Occipital lobe (tissue), 2 donors: Measurements from ENCODE around the gene EFCAB5. TPM values are rescaled to one million over a fixed set of nuclear protein-coding genes. Genes with fewer than 3 reads are reported as not detected.
"Not testable (repeated sequence)": the region's sequence is repeated elsewhere in the genome, so short reads cannot be mapped to it uniquely, and the experiment has no call there.

ENCODE experiments used
- DNase-seq: peaks from one replicate; lab custom pipeline; 2025; lab: John Stamatoyannopoulos, UW
- total RNA-seq: library from RNA; depleted of rRNA; stranded (reverse); fragments of >200 nt; gene quantifications from one replicate; pipeline ENCODE4 v1.2.3, GENCODE V29; 2014

The EFCAB5 gene
- total RNA-seq, 1 donor from 2014 or later: 2.2 TPM

- no peak for DNase-seq
These were observed 8.1 kb upstream of the EFCAB5 start for GRCh38 chr17:29933379-29933778.

- DNase-seq: not testable (repeated sequence)
These were observed 5.5 kb upstream of the EFCAB5 start for GRCh38 chr17:29935909-29936308.

GRCh38 chr17:29936724-29937123, 4.7 kb upstream of the EFCAB5 start:
- DNase-seq: no peak

GRCh38 chr17:29945281-29945680, 3.8 kb downstream of the EFCAB5 start:
- no peak for DNase-seq

GRCh38 chr17:29948448-29949215, 7.2 kb downstream of the EFCAB5 start:
- DNase-seq: no peak

- DNase-seq: no peak
These were observed 8.3 kb downstream of the EFCAB5 start for GRCh38 chr17:29949696-29950095.

- no peak for DNase-seq
These were observed 13.0 kb downstream of the EFCAB5 start for GRCh38 chr17:29954405-29954804.

- DNase-seq: no peak
These were observed 14.8 kb downstream of the EFCAB5 start for GRCh38 chr17:29956225-29956624.

GRCh38 chr17:29957488-29957887, 16.1 kb downstream of the EFCAB5 start:
- not testable (repeated sequence) for DNase-seq

GRCh38 chr17:29958947-29959657, 17.7 kb downstream of the EFCAB5 start:
- DNase-seq: no peak

- no peak for DNase-seq
These were observed 18.4 kb downstream of the EFCAB5 start for GRCh38 chr17:29959658-29960337.

- DNase-seq: no peak
These were observed 21.2 kb downstream of the EFCAB5 start for GRCh38 chr17:29962656-29963055.

- no peak for DNase-seq
These were observed 26.8 kb downstream of the EFCAB5 start for GRCh38 chr17:29968271-29968670.

GRCh38 chr17:29972277-29972676, 30.8 kb downstream of the EFCAB5 start:
- DNase-seq: no peak

- DNase-seq: no peak
These were observed 31.6 kb downstream of the EFCAB5 start for GRCh38 chr17:29973005-29973404.

- DNase-seq: no peak
These were observed 36.4 kb downstream of the EFCAB5 start for GRCh38 chr17:29977836-29978235.

- DNase-seq: no peak
These were observed 38.8 kb downstream of the EFCAB5 start for GRCh38 chr17:29980261-29980660.

GRCh38 chr17:29982991-29983653, 41.7 kb downstream of the EFCAB5 start:
- no peak for DNase-seq

- DNase-seq: no peak
These were observed 55.0 kb downstream of the EFCAB5 start for GRCh38 chr17:29996458-29996857.

- no peak for DNase-seq
These were observed 58.7 kb downstream of the EFCAB5 start for GRCh38 chr17:30000001-30000754.

GRCh38 chr17:30000755-30001257, 59.4 kb downstream of the EFCAB5 start:
- no peak for DNase-seq
